Mesenchymal stem cell (in vitro differentiated cells and primary cell): Measurements from ENCODE around the gene TMSB10.
"Not testable (repeated sequence)": the region's sequence is repeated elsewhere in the genome, so short reads cannot be mapped to it uniquely, and the experiment has no call there.

Experiments used
- DNase-seq: peaks from one replicate; pipeline ENCODE4 v3.0.0-alpha.2; 2013
- H2AFZ ChIP-seq: one replicate; pipeline ENCODE4 v1.6.1; 2013; ENCODE audit warnings: low read depth, mild to moderate bottlenecking, control low read depth, inconsistent platforms, low read length, moderate library complexity
- H2AK5ac ChIP-seq: 2 replicates; pipeline ENCODE4 v1.6.1; 2013; ENCODE audit warnings: low read length, moderate library complexity, mild to moderate bottlenecking, inconsistent platforms; ENCODE audit not compliant: severe bottlenecking
- H2BK120ac ChIP-seq: one replicate; pipeline ENCODE4 v1.6.1; 2013; ENCODE audit warnings: low read depth, mild to moderate bottlenecking, inconsistent platforms, low read length, moderate library complexity
- H2BK12ac ChIP-seq, 2 experiments: one replicate each; pipeline ENCODE4 v1.6.1; 2013; ENCODE audit warnings: inconsistent platforms in 2 of 2, low read length in 2 of 2, mild to moderate bottlenecking in 2 of 2, moderate library complexity in 2 of 2, control low read depth in 1 of 2
- H2BK15ac ChIP-seq: one replicate; pipeline ENCODE4 v1.6.1; 2013; ENCODE audit warnings: mild to moderate bottlenecking, low read depth, inconsistent platforms; ENCODE audit not compliant: poor library complexity, severe bottlenecking
- H2BK5ac ChIP-seq: 2 replicates; pipeline ENCODE4 v1.6.1; 2013; ENCODE audit warnings: low read depth, mild to moderate bottlenecking, low read length, control low read depth, inconsistent platforms; ENCODE audit not compliant: poor library complexity, severe bottlenecking
- H3K14ac ChIP-seq, 2 experiments: one replicate each; pipeline ENCODE4 v1.6.1; 2013; ENCODE audit warnings: inconsistent platforms in 2 of 2, low read length in 2 of 2, control low read depth in 1 of 2, mild to moderate bottlenecking in 1 of 2, moderate library complexity in 1 of 2
- H3K18ac ChIP-seq, 2 experiments: one replicate each; pipeline ENCODE4 v1.6.1; 2013; ENCODE audit warnings: inconsistent platforms in 2 of 2, low read length in 2 of 2, control low read depth in 1 of 2, low read depth in 1 of 2, mild to moderate bottlenecking in 1 of 2
- H3K23ac ChIP-seq, 2 experiments: one replicate each; pipeline ENCODE4 v1.6.1; 2013; ENCODE audit warnings: inconsistent platforms in 2 of 2, low read length in 2 of 2, mild to moderate bottlenecking in 2 of 2, moderate library complexity in 2 of 2, control low read depth in 1 of 2
- H3K27ac ChIP-seq: 2 replicates; pipeline ENCODE4 v1.5.1; 2013; ENCODE audit warnings: mild to moderate bottlenecking, moderate library complexity, low read length, control low read depth, inconsistent platforms; ENCODE audit not compliant: poor library complexity, severe bottlenecking
- H3K27me3 ChIP-seq, 2 experiments: 2 replicates each; pipeline versions ENCODE4 v1.6.1 to v1.7.0; 2013; ENCODE audit warnings: low read length in 2 of 2, mild to moderate bottlenecking in 2 of 2, moderate library complexity in 2 of 2, control low read depth in 1 of 2, inconsistent platforms in 1 of 2; ENCODE audit not compliant: control insufficient read depth in 1 of 2, insufficient read depth in 1 of 2
- H3K36me3 ChIP-seq, 2 experiments: 2 replicates each; pipeline versions ENCODE4 v1.6.1 to v1.7.0; 2013; ENCODE audit warnings: low read length in 2 of 2, control low read depth in 1 of 2, inconsistent platforms in 1 of 2, low read depth in 1 of 2, mild to moderate bottlenecking in 1 of 2; ENCODE audit not compliant: insufficient read depth in 2 of 2, control insufficient read depth in 1 of 2
- H3K4ac ChIP-seq, 2 experiments: one replicate each; pipeline ENCODE4 v1.6.1; 2013; ENCODE audit warnings: inconsistent platforms in 2 of 2, low read length in 2 of 2, mild to moderate bottlenecking in 2 of 2, moderate library complexity in 2 of 2, control low read depth in 1 of 2, low read depth in 1 of 2
- H3K4me1 ChIP-seq: 2 replicates; pipeline ENCODE4 v1.6.1; 2013; ENCODE audit warnings: low read depth, low read length, control low read depth; ENCODE audit not compliant: control insufficient read depth, insufficient read depth
- H3K4me2 ChIP-seq: 2 replicates; pipeline ENCODE4 v1.6.1; 2013; ENCODE audit warnings: low read length, mild to moderate bottlenecking, inconsistent platforms; ENCODE audit not compliant: poor library complexity, severe bottlenecking
- H3K4me3 ChIP-seq, 2 experiments: 2 replicates each; pipeline versions ENCODE4 v1.5.1 to v1.7.0; 2013; ENCODE audit warnings: low read length in 2 of 2, mild to moderate bottlenecking in 2 of 2, control low read depth in 1 of 2, low read depth in 1 of 2; ENCODE audit not compliant: insufficient read depth in 1 of 2
- H3K79me1 ChIP-seq: replicated peaks from 2 replicates; pipeline ENCODE4 v1.6.1; 2013; ENCODE audit warnings: mild to moderate bottlenecking, control low read depth, low read length, inconsistent platforms; ENCODE audit not compliant: poor library complexity, severe bottlenecking
- H3K9ac ChIP-seq: 2 replicates; pipeline ENCODE4 v1.7.0; 2013; ENCODE audit warnings: mild to moderate bottlenecking, low read length, moderate library complexity
- H3K9me3 ChIP-seq: 2 replicates; pipeline ENCODE4 v1.7.0; 2013; ENCODE audit warnings: mild to moderate bottlenecking, low read length; ENCODE audit not compliant: control insufficient read depth
- H4K8ac ChIP-seq: one replicate; pipeline ENCODE4 v1.6.1; 2013; ENCODE audit warnings: inconsistent platforms, mild to moderate bottlenecking, low read length, moderate library complexity
- H4K91ac ChIP-seq: one replicate; pipeline ENCODE4 v1.6.1; 2013; ENCODE audit warnings: mild to moderate bottlenecking, low read length, inconsistent platforms
- WGBS: methylation state at CpG from one replicate; pipeline ENCODE4 v1.1.7; 2013; ENCODE audit warnings: mixed read lengths; 5-methylcytosine and 5-hydroxymethylcytosine counted together

The TMSB10 gene

DNA sequence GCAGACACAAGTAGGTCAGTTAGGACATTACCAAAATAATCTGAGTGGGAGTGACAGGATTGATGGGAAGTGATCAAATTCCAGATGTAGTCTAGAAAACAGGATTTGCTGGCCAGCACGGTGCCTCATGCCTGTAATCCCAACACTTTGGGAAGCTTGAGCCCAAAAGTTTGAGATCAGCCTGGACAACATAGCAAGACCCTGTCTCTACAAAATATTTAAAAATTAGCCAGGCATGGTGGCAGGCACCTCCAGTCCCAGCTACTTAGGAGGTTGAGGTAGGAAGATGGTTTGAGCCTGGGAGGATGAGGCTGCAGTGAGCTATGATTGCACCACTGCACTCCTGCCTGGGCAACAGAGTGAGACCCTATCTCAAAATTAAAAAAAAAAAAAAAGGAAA lies 29.8 kb upstream of the TMSB10 start:
- H2BK5ac ChIP-seq, H4K8ac ChIP-seq, H3K9ac ChIP-seq, H3K79me1 ChIP-seq, H3K27ac ChIP-seq, H3K18ac ChIP-seq, H3K9me3 ChIP-seq, H2AFZ ChIP-seq, DNase-seq, H3K4me2 ChIP-seq, H3K36me3 ChIP-seq, H4K91ac ChIP-seq, H2BK120ac ChIP-seq, H2AK5ac ChIP-seq, H3K14ac ChIP-seq, H2BK15ac ChIP-seq, H3K23ac ChIP-seq, H3K4ac ChIP-seq, H2BK12ac ChIP-seq, H3K4me3 ChIP-seq: not testable (repeated sequence)
- H3K27me3 ChIP-seq: peaks cover 7 to 14% of the 10 kb centered on the region in 2 experiments
- H3K4me1 ChIP-seq: peaks cover 14% of the 10 kb centered on the region
- 86% methylated on average over 1 of the region's 1 CpG for WGBS

DNA sequence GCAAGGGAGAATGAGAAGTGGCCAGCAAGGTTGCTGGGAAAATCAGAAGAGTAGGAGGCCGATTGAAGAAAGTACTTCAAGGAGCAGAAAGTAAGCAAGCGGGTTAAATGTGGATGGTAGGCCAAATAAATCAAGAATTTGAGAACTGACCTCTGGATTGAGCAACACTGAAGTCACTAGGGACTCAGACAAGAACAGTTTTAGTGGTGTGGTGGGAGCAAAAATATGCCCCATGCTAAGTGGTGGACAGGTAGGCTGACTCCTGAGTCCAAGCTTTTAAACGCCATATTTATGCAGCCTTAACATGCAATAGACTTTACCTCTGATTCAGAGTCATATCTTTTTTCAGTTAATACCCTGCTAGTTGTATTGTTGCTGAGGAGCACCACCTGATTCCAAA lies 29.1 kb upstream of the TMSB10 start:
- no peak overlapping the region for H2BK120ac ChIP-seq
- peaks cover 0 to 3% of the 10 kb centered on the region in 2 experiments for H3K36me3 ChIP-seq
- no peaks in the 10 kb centered on the region for H3K79me1 ChIP-seq
- no peak overlapping the region for H2BK5ac ChIP-seq
- no peak overlapping the region for H3K27ac ChIP-seq
- WGBS: 84% methylated on average over 3 of the region's 3 CpGs
- H2BK12ac ChIP-seq: no peak overlapping the region
- H2AK5ac ChIP-seq: no peak overlapping the region
- no peak for DNase-seq
- no peak overlapping the region for H3K23ac ChIP-seq
- H3K4me2 ChIP-seq: no peak overlapping the region
- H3K4me1 ChIP-seq: peaks cover 18% of the 10 kb centered on the region
- H3K14ac ChIP-seq: no peak overlapping the region
- no peak overlapping the region for H3K4me3 ChIP-seq
- H3K9me3 ChIP-seq: no peaks in the 10 kb centered on the region
- no peak overlapping the region for H2BK15ac ChIP-seq
- H3K4ac ChIP-seq: no peak overlapping the region
- no peak overlapping the region for H2AFZ ChIP-seq
- peaks cover 8 to 16% of the 10 kb centered on the region in 2 experiments for H3K27me3 ChIP-seq
- no peak overlapping the region for H3K9ac ChIP-seq
- no peak overlapping the region for H4K8ac ChIP-seq
- no peak overlapping the region for H4K91ac ChIP-seq
- H3K18ac ChIP-seq: no peak overlapping the region

DNA sequence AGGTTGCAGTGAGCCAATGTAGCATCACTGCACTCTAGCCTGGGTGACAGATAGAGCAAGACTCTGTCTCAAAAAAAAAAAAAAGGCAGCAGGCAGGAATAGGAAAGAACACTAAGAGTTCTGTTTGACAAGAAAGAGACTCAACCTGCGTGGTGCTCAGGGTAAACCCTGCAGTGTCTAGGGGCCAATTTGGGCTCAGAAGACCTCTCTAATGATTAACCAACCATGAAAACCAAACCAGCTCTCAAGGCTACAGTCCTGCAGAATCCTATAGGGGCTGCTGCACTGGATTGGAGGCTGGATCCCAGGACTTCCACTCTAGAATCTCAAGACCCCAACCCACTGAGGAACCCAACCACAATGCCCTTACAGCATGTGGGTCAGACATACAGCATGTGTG lies 27.0 kb upstream of the TMSB10 start:
- H3K27me3 ChIP-seq: peaks cover 8 to 16% of the 10 kb centered on the region in 2 experiments
- no peak overlapping the region for H2BK12ac ChIP-seq
- no peak overlapping the region for H2AFZ ChIP-seq
- H3K79me1 ChIP-seq: no peaks in the 10 kb centered on the region
- no peak overlapping the region for H3K23ac ChIP-seq
- H3K9me3 ChIP-seq: no peaks in the 10 kb centered on the region
- peaks cover 0 to 3% of the 10 kb centered on the region in 2 experiments for H3K36me3 ChIP-seq
- 100% methylated on average over 1 of the region's 1 CpG for WGBS
- no peak overlapping the region for H3K9ac ChIP-seq
- H3K27ac ChIP-seq: no peak overlapping the region
- no peak overlapping the region for H3K4me3 ChIP-seq
- no peak overlapping the region for H3K4me2 ChIP-seq
- no peak overlapping the region for H2BK120ac ChIP-seq
- no peak overlapping the region for H3K4ac ChIP-seq
- H2BK15ac ChIP-seq: no peak overlapping the region
- H3K14ac ChIP-seq: no peak overlapping the region
- no peak overlapping the region for H4K91ac ChIP-seq
- H4K8ac ChIP-seq: no peak overlapping the region
- peaks cover 18% of the 10 kb centered on the region for H3K4me1 ChIP-seq
- H2AK5ac ChIP-seq: no peak overlapping the region
- no peak overlapping the region for H2BK5ac ChIP-seq
- DNase-seq: no peak
- H3K18ac ChIP-seq: no peak overlapping the region

DNA sequence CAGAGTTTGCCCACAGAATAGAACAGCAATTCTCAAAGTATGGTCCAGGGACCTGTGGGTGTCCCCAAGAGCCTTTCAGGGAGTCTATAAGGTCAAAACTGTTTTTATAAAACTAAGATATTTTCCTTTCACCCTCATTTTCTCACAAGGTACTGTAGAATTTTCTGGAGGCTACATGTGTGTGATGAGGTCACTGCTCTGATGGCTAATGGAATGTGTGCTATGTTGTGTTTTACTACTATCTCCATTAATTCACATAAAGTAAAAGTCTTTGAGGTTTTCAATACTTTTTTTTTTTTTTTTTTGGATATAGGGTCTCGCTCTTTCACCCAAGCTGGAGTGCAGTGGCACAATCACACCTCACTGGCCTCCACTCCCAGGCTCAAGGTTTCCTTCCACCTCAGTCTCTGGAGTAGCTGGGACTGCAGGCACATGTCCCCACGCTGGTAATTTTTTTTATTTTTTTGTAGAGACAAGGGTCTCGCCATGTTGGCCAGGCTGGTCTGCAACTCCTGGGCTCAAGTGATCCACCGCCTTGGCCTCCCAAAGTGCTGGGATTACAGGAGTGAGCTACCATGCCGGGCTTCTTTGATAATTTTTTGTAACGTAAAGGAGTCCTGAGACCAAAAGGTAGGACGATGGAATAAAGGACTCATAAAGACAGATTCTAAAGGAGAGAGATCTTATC lies 26.4 kb upstream of the TMSB10 start:
- H3K36me3 ChIP-seq: peaks cover 0 to 3% of the 10 kb centered on the region in 2 experiments
- H3K14ac ChIP-seq: no peak overlapping the region
- H3K4ac ChIP-seq: no peak overlapping the region
- H2BK15ac ChIP-seq: no peak overlapping the region
- 92% methylated on average over 6 of the region's 7 CpGs for WGBS
- no peak overlapping the region for H2BK120ac ChIP-seq
- H2AK5ac ChIP-seq: no peak overlapping the region
- no peak overlapping the region for H2AFZ ChIP-seq
- H3K4me2 ChIP-seq: no peak overlapping the region
- no peak for DNase-seq
- peaks cover 8 to 16% of the 10 kb centered on the region in 2 experiments for H3K27me3 ChIP-seq
- no peaks in the 10 kb centered on the region for H3K9me3 ChIP-seq
- no peak overlapping the region for H4K91ac ChIP-seq
- peaks cover 18% of the 10 kb centered on the region for H3K4me1 ChIP-seq
- no peak overlapping the region for H3K23ac ChIP-seq
- H3K4me3 ChIP-seq: peak overlapping the region in 1 of 2 experiments; percentile 72
- no peak overlapping the region for H4K8ac ChIP-seq
- peak overlapping the region; percentile 52 for H3K9ac ChIP-seq
- no peak overlapping the region for H3K27ac ChIP-seq
- no peaks in the 10 kb centered on the region for H3K79me1 ChIP-seq
- no peak overlapping the region for H2BK5ac ChIP-seq
- no peak overlapping the region for H3K18ac ChIP-seq
- no peak overlapping the region for H2BK12ac ChIP-seq
